Measurements from ENCODE around the gene PSMG1. TPM values are rescaled to one million over a fixed set of nuclear protein-coding genes. Genes with fewer than 3 reads are reported as not detected.
"Not testable (repeated sequence)": the region's sequence is repeated elsewhere in the genome, so short reads cannot be mapped to it uniquely, and the experiment has no call there.

The PSMG1 gene
- total RNA-seq, 1 experiment from 2014 or later = 109 TPM

- DNase-seq (ENCODE audit: low read depth) = not testable (repeated sequence)
These were observed 26.0 kb downstream of the PSMG1 start for GRCh38 chr21:39157241-39157640.

DNA sequence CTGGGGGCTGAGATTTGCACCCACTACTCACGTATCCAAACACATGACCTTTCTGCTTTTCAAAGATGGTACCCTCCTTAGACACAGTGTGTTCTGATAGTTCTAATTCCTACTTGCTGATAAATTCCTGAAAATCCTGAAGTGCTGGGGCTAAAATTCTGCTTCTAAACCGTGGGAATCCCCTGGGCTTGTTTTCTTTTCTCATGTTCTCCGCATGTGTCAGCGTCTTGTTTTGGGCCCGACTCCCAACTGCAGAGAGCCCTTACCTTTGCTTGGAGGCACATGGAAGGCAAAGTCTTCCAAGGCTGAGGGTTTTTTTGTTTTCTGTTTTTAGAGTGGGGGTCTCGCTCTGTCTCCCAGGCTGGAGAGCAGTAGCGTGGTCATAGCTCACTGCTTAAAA, 27.2 kb downstream of the PSMG1 start:
- DNase-seq (ENCODE audit: low read depth) = no peak

DNA sequence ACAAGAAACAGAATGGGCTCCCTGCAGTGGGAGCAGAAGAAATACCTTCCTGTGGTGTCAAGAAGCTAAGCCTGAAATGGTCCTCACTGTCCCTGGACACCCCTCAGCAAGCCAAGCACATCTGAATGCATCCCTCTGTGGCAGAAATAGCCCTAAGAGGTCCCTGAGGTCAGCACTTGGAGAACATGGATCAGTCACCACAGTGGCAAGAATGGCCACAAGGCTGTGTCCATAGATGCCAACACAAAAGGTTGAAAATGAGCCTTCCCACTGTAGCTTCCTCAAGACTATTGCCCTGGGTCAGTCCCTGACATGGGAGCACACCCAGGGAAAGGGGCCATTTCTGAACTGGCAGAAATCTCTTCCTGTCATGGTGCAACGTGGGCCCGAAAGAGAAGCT, 27.7 kb downstream of the PSMG1 start:
- no peak for DNase-seq (ENCODE audit: low read depth)

DNA sequence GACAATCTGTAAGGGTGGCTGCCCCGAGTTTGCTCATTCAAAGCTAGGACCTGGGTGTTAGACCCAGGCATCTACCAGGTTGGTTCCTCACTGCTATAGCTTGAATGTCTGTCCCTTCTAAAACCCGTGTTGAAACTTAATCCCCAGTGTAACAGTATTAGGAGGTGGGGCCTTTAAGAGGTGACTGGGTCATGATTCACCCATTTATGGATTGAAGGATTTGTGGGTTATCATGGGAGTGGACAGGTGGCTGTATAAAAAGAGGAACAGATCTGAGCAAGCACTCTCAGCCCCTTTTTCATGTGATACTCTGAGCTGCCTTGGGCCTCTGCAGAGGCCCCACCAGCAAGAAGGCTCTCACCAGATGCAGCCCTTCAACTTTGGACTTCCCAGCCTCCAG, 29.4 kb downstream of the PSMG1 start:
- DNase-seq (ENCODE audit: low read depth) = no peak

- peak; percentile 22 for DNase-seq (ENCODE audit: low read depth)
These were observed 29.9 kb downstream of the PSMG1 start for GRCh38 chr21:39153373-39153772.

DNA sequence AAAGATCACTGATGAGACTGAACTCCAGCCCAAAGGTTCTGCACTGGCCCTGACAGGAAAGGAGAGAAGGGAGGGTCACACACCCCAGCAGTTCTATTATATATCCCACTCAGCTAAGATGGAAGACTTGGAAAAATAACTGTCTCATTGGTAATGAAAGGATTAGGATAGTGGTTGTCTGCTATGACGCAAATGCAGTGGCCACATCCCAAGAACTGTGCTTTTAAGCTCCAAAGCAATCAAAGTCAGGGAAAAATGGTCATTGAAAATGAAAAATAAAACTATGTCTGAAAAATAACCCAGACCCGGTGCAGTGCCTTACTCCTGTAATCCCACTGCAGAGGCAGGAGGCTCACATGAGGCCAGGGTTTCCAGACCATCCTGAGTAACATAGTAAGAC, 31.0 kb downstream of the PSMG1 start:
- DNase-seq (ENCODE audit: low read depth) = no peak

DNA sequence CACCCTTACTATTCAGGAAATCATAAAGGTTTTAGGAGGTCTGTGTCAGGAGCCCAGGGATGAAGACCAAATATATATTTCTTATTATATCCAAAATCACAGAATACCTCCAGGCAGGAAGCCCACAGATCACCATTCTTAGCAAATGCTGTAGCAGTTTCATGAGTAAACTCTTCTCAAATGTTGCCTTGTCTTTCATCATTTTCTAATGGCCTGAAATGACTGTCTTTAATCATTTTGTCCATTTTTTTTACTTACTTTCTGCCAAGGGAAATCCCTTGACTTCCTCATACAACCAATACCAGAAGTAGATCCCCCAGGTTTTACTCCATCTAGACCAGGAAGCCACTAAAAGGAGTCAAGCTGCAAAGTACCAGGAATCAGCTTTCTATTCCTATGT, 32.4 kb downstream of the PSMG1 start:
- DNase-seq (ENCODE audit: low read depth) = no peak

GRCh38 chr21:39150316-39150715, 32.9 kb downstream of the PSMG1 start:
- no peak for DNase-seq (ENCODE audit: low read depth)

- no peak for DNase-seq (ENCODE audit: low read depth)
These were observed 33.4 kb downstream of the PSMG1 start for GRCh38 chr21:39149882-39150281.

DNA sequence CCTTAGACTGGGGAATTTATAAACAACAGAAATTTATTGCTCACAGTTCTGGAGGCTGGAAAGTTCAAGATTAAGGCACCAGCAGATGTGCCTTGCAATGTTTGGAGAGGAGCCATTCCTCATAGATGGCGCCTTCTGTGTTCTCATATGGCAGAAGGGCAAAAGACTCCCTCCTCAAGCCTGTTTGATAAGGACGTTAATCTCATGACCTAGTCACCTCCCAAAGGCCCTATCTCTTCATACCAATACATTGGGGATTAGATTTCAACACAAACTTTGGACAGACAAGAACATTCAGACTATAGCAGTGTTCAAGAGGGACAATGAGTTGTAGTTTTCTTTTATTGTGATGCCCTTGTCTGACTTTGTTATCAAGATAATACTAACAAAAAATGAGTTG, 34.3 kb downstream of the PSMG1 start:
- no peak for DNase-seq (ENCODE audit: low read depth)

GRCh38 chr21:39144191-39144590, 39.1 kb downstream of the PSMG1 start:
- no peak for DNase-seq (ENCODE audit: low read depth)

DNA sequence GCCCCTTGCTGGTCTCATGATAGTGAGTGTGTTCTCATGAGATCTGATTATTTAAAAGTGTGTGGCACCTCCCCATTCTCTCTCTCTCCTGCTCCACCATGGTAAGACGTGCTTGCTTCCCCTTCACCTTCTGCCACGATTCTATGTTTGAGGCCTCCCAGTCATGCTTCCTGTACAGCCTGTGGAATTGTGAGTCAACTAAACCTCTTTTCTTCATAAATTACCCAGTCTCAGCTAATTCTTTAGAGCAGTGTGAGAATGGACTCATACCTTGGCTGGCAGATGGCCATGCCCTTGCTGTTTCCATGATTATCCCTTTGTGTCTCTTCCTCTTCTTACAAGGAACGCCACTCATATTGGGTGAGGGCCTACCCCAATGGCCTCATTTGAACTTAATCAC, 40.3 kb downstream of the PSMG1 start:
- no peak for DNase-seq (ENCODE audit: low read depth)

- DNase-seq (ENCODE audit: low read depth) = peak; percentile 89
These were observed 41.7 kb downstream of the PSMG1 start for GRCh38 chr21:39141502-39141901.

DNA sequence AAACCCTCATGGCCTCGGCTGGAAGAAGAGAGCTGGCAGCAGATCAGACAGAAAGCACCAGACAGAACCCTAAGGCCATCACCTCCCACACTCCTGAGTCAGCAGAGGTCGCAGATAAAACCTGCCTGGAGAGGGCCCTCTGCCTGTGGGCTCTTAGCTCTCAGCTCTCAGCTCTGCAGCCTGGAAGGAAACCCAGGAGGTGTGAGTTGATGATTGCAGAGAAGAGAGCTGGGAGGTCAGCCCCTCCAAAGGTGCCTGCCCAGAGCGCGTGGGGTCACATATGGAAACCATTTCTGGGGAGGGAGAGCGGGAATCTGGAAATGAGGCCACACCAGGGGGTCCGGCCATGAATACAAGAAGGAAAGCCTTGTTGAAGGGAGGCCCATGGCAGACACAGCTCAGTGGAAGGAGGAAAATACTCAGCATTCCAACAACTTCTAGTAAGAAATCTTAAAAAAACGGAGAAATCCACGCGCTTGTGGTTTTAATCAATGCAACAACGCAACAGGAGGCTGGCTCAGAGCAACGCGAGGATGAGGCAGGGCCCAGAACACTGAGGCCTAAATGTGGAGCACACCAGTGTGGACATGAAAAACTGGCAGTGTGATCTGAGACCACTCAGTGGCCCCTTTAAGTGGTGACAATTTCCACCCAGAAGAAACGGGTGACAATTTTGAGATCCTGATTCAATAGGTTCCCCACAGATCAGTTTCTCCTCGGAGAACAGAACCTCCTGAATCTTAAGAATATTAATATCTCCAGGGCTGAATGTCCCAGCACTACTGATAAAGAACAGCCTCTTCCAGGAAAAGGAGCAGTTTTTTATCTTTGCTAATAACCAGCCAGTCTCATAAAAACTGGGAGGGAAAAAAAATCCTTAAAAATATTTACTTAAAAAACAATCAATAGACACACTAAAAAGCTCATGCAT, 45.7 kb downstream of the PSMG1 start:
- DNase-seq (ENCODE audit: low read depth) = peak; percentile 96

DNA sequence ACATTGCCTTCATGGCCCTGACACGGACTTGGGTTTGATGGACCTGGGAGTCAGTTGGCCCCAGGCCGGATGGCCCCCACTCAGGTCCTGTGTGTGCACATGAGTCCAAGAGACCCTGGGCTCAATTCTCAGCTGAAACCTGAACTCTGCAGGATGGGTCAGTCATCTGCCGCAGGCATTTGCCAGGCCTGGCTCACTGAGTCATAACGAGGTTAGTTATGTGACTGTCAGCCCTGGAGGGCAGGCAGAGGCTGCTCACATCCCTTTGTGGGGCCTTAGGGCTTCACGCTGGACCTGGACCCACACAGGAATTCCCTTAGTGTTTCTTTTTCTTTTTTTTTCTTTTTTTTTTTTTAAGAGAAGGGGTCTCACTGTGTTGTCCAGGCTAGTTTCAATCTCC, 46.5 kb downstream of the PSMG1 start:
- DNase-seq (ENCODE audit: low read depth) = peak; percentile 89

GRCh38 chr21:39136138-39136537, 47.1 kb downstream of the PSMG1 start:
- peak; percentile 42 for DNase-seq (ENCODE audit: low read depth)

DNA sequence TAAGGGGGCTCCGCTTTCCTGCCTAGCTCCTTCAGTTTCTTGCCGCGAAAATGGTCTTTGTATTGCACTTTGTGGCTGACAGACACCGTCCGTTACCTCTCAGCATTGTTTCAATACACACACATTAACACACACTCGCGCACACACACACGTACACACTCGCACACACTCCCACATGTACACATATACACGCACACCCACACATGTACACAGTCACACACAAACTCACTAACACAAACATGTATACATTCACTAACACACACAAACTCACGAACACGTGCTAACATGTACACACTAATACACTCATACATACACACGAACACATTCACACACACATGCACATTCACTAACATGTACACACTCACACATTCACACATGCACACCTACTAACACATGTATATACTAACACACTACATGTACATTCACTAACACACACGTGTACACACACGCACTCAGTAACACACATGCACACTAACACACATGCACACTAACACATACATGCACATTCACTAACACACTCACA, 48.9 kb downstream of the PSMG1 start:
- DNase-seq (ENCODE audit: low read depth) = no peak

GRCh38 chr21:39132248-39132647, 51.0 kb downstream of the PSMG1 start:
- no peak for DNase-seq (ENCODE audit: low read depth)

DNA sequence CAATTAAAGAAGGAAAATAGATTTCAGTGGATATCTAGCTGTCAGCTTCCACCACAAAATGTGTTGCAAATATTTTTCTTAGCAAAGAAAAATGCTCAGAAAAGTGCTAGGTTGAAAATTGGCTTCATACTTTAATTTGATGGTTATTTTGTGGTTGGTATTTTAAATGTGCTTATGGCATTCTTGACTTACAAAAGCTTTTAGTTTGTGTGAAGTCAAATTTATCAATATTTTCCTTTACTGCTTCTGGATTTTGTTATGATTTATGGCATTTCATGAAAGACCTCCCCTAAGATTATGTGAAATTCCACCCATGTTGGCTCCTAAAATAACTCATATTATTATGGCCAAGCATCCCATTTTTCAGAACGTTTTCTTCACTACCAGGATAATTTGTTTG, 51.5 kb downstream of the PSMG1 start:
- DNase-seq (ENCODE audit: low read depth) = no peak

DNA sequence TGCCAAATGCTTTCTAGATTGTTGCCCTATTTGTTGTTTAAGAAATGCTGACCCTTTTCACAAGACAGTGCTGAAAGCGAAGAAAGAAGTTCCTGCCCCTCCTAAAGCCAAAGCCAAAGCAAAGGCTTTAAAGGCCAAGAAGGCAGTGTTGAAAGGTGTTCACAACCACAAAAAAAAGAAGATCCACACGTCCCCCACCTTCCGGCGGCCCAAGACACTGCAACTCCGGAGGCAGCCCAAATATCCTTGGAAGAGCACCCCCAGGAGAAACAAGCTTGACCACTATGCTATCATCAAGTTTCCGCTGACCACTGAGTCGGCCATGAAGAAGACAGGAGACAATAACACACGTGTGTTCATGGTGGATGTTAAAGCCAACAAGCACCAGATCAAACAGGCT, 55.7 kb downstream of the PSMG1 start:
- DNase-seq (ENCODE audit: low read depth) = no peak

GRCh38 chr21:39126486-39126806, 56.8 kb downstream of the PSMG1 start:
- DNase-seq (ENCODE audit: low read depth) = no peak

GRCh38 chr21:39125752-39126485, 57.3 kb downstream of the PSMG1 start:
- DNase-seq (ENCODE audit: low read depth) = peak; percentile 70
